AG04449 (cell line): ENCODE results near the gene ETV7.
A peak's percentile ranks its signal among the peaks of the same experiment; 100 is the strongest.

ENCODE experiments used
- CTCF ChIA-PET: fragments of 350-600 bp; formaldehyde crosslinking; extraction: SDS; loops from one replicate; lab custom pipeline; 2021; ENCODE audit warnings: antibody characterized with exemption; lab: Yijun Ruan, JAX
- POLR2A ChIA-PET: fragments of 400-600, 350-600 bp; formaldehyde crosslinking; extraction: SDS; loops from one replicate; lab custom pipeline; 2020; ENCODE audit warnings: antibody characterized with exemption, inconsistent platforms; lab: Yijun Ruan, JAX
- DNase-seq: peaks from one replicate; pipeline ENCODE4 v3.0.0-alpha.2; 2010; ENCODE audit warnings: low read depth, low spot score
- H3K4me3 ChIP-seq: 2 replicates; pipeline ENCODE4 v1.5.1; 2011; ENCODE audit warnings: low read depth, mild to moderate bottlenecking, control low read depth, low read length
- TF ChIP-seq, protein P1 (sequence below): IDR thresholded peaks from one replicate; pipeline ENCODE4 v1.5.1; 2011; ENCODE audit warnings: mild to moderate bottlenecking, moderate library complexity, low read length, control low read depth, inconsistent platforms; ENCODE audit not compliant: insufficient read depth; ENCODE audit errors: missing control alignments

Gene ETV7

DNA sequence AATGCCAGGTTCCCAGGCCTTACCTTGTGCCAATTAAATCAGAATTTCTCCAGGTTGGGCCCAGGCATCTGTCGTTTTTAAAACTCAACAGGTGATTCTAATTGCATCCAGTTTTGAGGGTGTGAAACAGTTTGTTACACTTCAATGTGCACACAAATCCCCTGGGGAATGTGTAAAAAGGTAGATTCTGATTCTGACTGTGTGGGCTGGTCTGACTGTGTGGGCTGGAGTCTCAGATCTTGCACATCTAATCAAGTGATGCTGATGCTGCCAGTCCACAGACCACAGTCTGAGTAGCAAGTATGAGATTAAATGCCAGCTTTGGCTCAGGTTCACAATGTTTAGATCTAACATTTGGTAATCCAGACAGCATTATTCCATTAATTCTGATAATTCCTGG, 12.5 kb upstream of the ETV7 start:
- CTCF ChIA-PET: no interaction called here
- POLR2A ChIA-PET: no interaction called here
- TF ChIP-seq, protein P1, sequence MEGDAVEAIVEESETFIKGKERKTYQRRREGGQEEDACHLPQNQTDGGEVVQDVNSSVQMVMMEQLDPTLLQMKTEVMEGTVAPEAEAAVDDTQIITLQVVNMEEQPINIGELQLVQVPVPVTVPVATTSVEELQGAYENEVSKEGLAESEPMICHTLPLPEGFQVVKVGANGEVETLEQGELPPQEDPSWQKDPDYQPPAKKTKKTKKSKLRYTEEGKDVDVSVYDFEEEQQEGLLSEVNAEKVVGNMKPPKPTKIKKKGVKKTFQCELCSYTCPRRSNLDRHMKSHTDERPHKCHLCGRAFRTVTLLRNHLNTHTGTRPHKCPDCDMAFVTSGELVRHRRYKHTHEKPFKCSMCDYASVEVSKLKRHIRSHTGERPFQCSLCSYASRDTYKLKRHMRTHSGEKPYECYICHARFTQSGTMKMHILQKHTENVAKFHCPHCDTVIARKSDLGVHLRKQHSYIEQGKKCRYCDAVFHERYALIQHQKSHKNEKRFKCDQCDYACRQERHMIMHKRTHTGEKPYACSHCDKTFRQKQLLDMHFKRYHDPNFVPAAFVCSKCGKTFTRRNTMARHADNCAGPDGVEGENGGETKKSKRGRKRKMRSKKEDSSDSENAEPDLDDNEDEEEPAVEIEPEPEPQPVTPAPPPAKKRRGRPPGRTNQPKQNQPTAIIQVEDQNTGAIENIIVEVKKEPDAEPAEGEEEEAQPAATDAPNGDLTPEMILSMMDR: no peak

DNA sequence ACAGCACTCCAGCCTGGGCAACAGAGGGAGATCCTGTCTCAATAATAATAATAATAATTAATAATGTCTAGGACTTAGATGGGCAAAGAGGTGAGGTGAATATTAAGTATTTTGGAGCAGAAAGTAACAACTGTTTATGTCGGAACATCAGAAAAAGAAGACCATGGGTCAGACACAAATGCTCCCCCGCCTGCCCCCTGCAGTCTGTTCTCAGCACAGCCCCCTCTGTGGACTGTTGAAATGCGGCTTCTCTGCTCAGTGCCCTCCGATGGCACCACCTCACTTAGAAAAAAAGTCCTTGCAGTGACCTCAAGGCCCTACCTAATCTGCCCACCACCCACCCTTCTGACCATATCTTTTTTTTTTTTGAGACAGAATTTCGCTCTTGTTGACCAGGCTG, 5.2 kb upstream of the ETV7 start:
- TF ChIP-seq, protein P1: no peak
- no peak for DNase-seq
- CTCF ChIA-PET: no interaction called here
- POLR2A ChIA-PET: no interaction called here
- no peak overlapping the region for H3K4me3 ChIP-seq

More for the DNA sequence above, 12.5 kb upstream of the ETV7 start:
- no peak overlapping the region for H3K4me3 ChIP-seq
- no peak for DNase-seq

DNA sequence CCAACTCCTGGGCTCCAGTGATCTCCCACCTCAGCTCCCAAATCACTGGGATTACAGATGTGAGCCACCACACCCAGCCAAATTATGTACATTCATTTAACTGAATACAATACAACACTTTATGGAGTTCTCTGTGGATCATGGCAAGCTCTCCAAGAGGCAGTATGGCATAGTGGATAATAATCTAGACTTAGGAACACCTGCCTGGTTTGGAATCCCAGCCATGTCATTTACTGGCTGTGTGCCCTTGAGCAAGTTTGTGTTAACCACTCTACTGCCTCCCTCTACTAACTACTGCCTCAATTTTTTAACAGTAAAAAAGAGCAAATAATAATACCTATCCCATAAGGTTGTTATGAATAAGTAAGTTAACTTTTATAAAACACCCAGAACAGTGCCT, 1.9 kb upstream of the ETV7 start:
- TF ChIP-seq, protein P1: no peak
- POLR2A ChIA-PET: no interaction called here
- no peak overlapping the region for H3K4me3 ChIP-seq
- CTCF ChIA-PET: no interaction called here
- DNase-seq: no peak

DNA sequence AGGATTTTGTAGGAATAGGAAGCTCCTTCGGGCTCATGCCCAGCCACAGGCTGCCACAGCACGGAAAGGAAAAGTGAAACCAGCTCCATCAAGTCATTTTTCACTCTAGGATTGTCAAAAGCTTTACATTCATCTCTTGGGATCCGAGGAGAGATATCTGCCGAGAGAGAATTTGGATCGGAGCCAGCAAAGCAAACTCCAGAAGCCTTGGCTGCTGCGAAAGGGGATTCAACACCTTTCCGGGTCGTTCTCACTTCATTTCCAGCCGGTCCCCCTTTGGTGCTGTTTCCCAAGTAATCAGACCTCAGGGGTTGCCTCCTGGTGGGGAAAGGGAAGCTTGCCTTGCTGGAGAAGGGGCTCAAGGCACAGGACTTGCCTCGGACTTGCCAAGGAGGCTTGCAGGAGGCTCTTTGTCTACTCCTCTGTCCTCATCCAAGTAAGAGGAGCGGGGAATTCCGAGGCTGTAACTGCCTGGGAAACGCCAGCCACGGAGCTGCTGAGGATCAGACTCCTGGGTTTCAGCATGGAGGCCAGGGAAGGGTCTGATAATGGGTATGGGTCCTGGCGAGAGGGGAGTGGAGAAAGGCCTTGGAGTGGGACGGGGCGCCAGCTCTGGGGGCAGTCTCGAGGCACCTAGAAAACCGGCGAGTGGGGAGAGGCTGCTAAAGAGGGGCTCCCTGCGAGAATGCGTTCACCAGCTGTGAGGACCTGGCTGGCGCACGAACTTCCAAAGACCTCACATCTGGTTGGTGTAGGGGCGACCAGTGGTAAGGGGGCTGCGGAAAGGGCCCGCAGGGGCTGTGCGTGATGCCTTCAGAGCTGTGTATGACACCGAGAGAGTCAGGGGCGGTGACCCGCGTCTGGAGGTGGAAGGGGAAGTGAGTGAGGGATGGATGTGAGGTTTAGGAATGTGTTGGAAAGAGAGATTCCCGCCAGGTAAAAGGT, 702 bp downstream of the ETV7 start:
- TF ChIP-seq, protein P1: peak; percentile 21
- peak; percentile 24 for DNase-seq
- ChIA-PET CTCF (interaction anchor here (1.0 to 4.0 kb wide), 9 partner anchors 13 to 102 kb away, joined by 3 to 21 read pairs (median 3); no protein-coding TSS in a partner anchor), POLR2A (interaction anchor here (0.6 kb wide), 1 partner anchor 218 kb away, joined by 4 read pairs; no protein-coding TSS in a partner anchor)
- H3K4me3 ChIP-seq: peak overlapping the region; percentile 62

DNA sequence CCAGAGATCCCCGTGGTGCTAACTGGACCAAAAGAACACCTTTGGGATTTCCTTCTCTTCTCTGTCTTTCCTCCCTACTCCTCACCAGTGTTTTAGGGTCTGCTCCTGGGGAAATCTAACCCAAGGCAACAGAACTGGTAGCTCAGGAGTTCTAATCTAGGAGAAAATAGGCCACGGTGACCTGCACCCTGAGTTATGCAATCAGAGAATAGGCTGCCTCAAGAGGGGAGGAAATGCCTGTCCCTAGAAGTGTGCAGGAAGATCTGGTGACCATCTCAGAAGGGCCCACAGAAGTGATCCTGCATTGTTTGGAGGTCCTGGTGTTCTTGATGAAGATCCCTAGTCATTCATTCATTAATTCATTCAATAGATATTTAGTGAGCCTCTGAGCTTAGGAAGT, 3.4 kb downstream of the ETV7 start:
- ChIA-PET POLR2A (no interaction called here), CTCF (interaction anchor here (4.0 kb wide), 1 partner anchor 24 kb away, joined by 21 read pairs; no protein-coding TSS in a partner anchor)
- TF ChIP-seq, protein P1: no peak

DNA sequence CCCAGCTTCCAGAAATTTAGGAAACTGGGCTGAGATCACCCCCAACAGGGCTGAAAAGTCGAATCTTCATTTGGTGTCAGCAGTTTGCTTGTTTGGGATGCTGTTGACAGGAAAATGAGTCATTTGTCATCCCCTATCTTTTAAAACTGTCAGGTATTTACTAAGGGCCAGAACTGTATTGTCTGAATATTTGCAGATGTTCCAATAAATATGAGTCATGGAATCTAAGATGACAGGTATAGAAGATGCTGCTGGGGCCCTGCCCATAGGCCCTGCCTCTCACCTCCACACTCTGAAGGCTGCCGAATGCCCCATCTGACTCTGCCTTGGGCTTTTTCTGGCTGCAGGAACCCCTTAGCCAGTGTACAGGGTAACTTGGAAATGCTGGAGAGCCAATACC, 3.9 kb downstream of the ETV7 start:
- DNase-seq: no peak
- CTCF ChIA-PET: interaction anchor here (1.0 to 4.0 kb wide), 2 partner anchors 18 to 23 kb away, joined by 3 to 21 read pairs; no protein-coding TSS in a partner anchor
- no peak overlapping the region for H3K4me3 ChIP-seq
- POLR2A ChIA-PET: no interaction called here
- TF ChIP-seq, protein P1: no peak

More for the DNA sequence above, 3.4 kb downstream of the ETV7 start:
- DNase-seq: no peak
- no peak overlapping the region for H3K4me3 ChIP-seq
